Measurements from ENCODE around the gene LSM3.

The LSM3 gene

DNA sequence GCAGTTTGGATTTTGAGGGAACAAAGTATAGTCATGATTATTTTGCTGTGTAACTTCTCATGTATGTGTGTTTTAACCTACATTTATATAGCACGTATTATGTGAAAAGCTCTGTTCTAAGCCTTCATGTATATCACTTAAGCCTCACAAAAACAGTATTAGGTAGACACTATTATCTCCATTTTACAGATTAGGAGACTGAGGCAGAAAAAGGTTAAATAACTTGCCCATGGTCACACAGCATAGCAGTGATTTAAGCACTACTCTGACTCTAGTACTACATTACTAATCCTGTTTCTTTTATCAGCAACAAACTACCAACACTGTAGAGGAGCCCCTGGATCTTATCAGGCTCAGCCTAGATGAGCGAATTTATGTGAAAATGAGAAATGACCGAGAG, 2.6 kb downstream of the LSM3 start:
- DNase-seq (ENCODE audit: low read depth, low spot score): no peak

DNA sequence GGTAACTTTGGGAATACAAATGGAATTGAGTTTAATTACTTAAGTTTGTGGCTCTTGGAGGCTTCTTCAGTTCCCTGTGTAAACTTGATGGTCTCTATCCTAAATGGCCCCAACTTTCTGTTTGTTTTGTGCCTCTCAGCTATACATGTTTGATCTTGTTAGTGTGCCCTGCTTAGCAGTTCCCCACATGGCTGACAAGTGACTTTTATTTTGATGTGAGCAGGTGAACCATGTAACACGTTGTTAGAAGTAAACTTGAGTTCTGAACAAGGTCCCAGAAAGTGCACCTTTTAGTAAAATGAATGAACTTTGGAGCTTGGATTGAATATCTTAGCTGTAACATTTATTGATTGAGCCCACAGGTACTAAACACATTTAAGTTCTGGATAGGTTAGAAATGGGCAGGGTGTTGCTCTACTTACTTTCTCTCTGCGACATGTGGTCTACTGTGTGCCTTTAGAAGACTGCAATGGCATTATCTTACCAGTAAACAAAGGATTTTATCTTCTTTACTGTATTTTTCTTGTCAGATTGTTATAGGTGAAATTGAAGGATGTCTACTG, 4.5 kb downstream of the LSM3 start:
- H3K4me3 ChIP-seq (ENCODE audit: low read length): no peak overlapping the region
- no peak for DNase-seq (ENCODE audit: low read depth, low spot score)

More for the DNA sequence above, 2.6 kb downstream of the LSM3 start:
- H3K4me3 ChIP-seq (ENCODE audit: low read length): no peak overlapping the region

DNA sequence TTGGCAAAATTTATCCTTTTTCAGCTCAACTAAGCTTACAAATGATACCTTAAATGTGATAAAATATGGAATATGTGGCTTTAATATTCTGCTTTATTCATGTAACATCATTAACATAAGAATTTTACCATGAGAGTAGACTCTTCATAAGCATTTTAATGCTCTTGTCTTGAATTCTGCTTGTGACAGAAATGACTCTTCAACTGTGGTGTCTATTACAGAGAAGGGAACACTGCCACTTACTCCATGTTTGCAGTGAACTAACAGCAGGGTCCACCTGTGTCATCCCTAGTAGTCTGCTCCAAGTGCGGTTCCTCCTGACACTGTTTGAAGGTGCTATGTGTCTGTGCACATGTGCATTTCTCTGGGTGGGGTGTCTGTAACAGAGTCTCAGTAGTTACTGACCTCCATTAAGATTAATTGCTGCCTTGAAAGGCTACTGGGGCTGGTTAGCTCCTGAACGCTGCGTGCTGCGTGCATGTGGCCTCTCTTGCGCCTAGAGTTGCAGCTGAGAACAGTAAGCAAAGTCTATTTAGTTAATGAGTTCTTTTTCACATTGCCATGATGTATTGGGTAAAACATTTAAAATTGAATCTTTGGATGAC, 8.3 kb downstream of the LSM3 start:
- DNase-seq (ENCODE audit: low read depth, low spot score): no peak

DNA sequence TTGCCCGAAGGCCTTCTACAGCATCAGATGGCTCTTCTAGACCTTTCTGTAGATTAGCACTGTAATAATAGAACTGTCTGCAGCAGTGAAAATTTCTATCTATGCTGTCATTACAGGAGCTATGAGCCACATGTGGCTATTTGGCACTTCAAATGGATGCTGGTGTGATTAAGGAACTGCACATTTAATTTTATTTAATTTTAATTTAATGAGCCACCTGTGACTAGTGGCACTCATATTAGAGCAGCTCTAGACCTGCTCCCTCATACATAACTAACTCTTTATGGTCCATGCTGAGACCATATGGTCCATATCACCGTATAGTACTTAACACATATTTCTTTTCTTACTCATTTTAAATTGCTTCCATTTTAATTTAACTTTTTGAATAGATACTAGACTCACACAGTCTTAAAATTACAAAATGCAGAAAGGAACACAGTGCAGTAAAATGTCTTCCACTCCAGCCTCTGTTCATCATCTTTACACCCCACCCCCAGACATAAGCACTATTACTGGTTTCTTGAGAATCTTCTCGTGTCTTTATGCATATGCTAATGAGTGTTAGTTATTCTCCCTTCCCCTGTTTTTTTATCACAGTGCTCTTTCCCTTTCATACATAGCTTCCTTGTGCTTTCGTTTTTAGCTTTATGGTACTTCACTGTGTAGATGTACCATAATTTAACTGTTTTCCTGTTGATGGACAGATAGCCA, 9.6 kb downstream of the LSM3 start:
- no peak overlapping the region for H3K4me3 ChIP-seq (ENCODE audit: low read length)
- DNase-seq (ENCODE audit: low read depth, low spot score): no peak

More for the DNA sequence above, 8.3 kb downstream of the LSM3 start:
- H3K4me3 ChIP-seq (ENCODE audit: low read length): no peak overlapping the region

DNA sequence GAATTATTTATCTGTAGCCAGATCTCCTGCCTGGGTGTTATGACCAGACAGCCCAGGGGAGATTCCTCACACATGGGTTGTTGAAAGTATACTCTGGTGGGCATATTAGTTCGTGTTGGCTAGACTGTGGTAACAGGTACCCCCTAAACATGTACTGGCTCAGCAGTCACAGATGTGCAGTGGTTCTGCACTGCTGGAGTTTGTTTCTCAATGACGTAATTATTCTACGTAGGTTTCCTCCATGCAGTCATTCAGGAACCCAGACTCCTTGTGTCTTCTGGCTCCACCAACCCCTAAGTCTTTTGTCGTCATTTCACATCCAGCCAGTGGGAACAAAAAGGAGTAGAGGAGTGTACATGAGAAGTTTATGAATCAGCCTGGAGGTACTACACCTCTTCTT, 16.2 kb downstream of the LSM3 start:
- DNase-seq (ENCODE audit: low read depth, low spot score): no peak
- H3K4me3 ChIP-seq (ENCODE audit: low read length): no peak overlapping the region

DNA sequence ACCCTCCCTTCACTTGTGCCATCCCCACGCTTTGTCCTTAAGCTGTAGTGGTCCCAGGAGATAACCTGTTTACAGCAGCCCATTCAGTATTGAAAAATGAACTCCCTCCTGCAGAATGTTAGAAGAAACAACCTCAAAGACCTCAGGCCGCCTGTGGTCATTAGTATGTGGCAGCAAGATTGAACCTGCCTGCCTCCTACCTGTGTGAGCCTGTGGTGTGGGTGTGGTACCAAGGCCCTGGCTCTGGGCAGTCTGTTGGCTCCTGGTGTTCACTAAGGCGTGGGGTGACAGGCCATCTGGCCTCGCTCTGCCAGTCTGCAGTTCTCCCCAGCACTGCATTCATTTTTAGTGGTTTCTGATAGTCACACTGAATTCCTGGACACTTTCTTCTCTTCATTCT, 21.0 kb downstream of the LSM3 start:
- H3K4me3 ChIP-seq (ENCODE audit: low read length): no peak overlapping the region
- no peak for DNase-seq (ENCODE audit: low read depth, low spot score)

DNA sequence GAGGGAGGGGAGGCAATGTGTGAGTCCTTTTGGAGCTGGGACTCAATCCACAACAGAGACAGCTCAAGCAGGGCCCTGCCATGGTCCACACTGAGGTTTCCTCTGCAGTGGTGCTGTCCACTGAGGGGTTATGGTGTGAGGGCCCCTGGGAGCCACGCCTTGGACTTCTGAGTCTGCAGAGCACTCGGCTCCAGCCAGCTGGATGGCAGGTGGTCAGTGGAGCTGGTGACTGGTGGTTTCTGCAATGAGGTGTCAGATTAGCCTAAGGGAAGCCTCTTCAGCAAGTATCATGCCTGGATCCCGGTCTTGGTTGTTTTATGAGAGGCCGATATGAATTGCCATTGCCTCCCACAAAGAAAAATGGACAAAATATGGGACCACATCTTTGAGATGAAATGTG, 21.7 kb downstream of the LSM3 start:
- no peak for DNase-seq (ENCODE audit: low read depth, low spot score)
- H3K4me3 ChIP-seq (ENCODE audit: low read length): no peak overlapping the region

DNA sequence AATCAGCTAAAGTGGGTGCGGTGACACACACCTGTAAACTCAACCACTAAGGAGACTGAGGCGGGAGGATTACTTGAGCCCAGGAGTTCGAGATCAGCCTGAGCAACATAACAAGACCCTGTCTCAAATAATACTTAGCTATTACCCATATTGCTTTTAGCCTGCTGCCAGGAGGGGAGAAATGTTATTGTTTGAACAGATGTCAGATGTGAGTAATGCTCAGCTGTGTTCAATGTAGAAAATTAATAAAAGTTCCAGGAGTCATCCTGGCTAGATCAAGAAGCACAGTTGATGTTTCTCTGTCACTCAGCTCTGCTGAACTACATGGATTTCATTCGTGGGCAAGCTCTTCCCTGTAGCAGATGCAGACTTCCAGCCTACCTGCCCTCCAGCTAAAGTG, 22.2 kb downstream of the LSM3 start:
- DNase-seq (ENCODE audit: low read depth, low spot score): no peak
- no peak overlapping the region for H3K4me3 ChIP-seq (ENCODE audit: low read length)

DNA sequence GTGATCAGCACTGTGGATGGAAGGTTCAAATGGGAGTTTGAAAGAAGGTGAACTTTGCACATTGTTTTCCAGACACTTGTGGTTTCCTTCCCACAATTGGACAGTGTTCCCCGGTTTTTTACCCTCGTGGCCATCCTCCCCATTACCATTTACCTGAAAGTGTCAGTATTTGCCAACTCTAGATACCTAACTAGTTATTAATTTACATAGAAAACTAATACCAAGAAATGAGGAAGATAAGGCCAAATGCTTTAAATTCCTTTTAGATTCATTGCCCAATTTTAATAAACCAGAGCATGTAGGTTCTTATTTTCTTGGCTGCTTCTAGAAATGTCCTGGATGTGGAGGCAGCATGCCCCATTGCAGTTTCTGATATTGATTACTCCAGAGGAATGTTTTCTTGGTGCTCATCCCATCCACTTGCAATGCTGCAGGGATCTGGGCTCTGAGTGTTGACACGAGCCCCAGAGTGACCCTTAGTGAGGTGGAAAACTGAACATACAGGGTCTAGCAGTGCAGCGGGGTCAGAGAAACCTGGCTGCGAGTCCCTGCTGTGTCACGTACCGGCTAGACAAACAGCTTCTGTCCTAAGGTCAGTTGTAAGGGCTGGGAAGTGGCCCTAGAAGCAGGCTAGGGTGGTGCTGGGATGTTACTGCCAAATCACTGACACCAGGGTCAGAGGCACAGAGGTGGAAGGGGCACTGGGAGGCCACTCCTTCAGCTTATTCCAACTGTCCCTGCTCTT, 23.5 kb downstream of the LSM3 start:
- no peak for DNase-seq (ENCODE audit: low read depth, low spot score)
- no peak overlapping the region for H3K4me3 ChIP-seq (ENCODE audit: low read length)

DNA sequence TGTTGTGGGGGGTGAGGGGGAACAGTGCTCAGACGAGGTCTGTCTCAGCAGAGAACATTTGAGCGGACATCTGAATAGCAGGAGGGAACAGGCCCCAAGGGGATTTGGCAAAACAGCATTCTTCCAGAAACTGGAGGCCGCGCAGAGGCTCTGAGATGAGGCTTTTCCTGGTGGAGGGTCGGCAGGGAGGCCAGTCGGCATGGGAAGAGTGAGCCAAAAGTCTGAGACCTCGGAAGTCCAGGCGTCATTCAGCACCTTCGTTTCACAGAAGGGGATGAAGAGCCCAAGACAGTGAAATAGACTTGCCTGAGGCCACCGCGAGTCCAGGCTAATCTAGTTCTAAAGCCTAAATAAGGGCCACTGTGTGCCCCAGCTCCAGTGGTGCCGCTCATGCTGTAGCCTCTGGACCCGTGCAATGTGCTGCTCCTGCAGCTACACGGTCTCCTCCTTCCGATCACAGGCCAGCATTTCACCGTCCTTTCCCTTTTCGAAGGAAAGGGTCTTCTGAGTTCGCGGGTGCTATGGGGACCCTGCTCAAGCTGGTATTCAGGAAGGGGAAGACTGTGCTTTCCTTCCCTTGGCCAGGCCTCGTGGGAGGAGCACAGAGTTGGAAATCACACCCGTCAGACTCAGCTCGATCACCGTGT, 24.4 kb downstream of the LSM3 start:
- DNase-seq (ENCODE audit: low read depth, low spot score): no peak
- H3K4me3 ChIP-seq (ENCODE audit: low read length): no peak overlapping the region

DNA sequence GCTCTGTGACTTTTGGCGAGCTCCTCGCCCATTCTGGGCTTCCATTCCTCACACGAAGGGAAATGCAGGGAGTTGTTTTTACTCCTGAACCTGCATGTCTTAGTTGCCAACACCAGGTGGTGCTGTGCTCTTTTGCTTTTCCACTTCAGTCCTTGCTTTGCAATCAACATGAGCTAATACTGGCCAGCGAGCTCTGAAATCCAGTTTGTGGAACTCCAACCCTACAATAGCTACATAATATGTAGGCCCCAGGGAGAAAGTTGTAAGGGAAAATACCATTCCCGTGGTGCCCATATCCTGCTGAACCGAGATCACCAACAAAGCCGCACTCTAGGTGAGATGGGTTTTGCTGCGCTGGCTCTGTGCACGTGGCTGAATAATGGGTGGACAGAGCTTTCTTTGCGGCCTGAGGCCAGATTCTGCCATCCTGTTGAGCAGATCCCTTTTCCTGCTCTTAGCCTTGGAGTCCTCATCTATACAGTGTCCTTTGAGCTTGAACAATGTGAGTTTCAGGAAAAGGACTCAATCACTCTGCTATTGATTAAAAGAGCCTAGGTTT, 25.0 kb downstream of the LSM3 start:
- H3K4me3 ChIP-seq (ENCODE audit: low read length): no peak overlapping the region
- peak; percentile 67 for DNase-seq (ENCODE audit: low read depth, low spot score)

DNA sequence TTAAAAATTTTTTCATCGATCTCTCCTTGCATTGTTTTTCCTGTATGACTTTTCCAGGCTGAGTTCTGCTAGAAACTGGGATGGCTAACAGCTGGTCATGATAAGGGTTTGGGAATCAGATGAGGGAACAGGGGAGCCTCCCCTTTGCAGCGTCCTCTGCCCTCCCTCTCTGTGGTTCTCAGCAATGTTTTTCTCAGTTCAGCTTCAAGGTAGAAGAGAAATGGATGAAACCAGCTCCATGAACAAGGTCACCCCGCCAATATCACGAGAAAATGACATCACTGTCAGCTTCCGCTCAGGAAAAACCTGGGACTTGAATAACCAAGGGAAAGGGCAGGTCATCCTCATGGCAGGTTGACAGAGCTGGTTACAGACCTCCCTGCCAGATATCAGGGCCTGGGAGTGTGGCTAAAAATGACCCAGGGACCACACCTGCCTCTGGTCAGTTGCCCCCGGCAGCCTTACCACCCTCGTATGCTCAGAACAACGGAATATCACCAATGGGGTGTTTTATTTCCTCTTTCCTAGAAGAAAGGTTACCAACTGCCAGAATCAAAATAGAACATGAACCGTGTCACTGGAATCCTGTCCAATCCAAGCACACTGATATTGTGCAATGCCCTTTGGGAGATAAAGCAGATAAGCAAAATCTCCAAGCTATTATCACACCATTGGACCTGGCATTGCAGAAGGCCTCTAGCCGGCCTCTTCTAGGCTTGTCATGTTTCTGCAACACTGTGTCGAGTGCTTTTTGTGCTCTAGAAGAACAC, 26.1 kb downstream of the LSM3 start:
- no peak for DNase-seq (ENCODE audit: low read depth, low spot score)
- no peak overlapping the region for H3K4me3 ChIP-seq (ENCODE audit: low read length)

DNA sequence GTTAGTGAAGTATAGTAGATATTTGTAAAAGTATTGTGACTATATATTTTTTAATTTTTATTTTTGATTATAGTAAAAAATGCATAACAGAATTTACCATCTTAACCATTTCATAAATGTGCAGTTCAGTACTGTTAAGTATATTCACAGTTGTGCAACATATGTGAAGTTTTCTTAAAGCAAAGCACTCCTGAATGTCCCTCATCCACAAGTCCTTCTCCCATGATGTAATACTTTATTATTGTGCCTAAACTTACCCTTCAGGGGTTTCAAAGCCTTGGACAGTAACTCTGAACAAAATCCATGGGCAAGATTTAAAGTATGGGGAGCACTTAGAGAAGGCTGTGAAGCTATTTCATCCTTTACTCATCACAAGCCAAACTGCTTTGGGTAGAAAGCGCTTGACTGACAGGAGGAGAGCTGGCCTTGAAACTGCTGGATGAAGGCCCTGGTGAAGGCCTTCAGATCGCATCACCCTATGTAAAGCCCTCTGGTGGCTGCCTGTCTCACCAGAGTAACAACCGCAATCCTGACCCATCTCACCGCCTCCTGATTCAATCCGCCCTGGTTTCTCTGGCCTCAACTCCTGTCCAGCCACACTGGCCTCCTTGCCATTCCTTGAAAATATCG, 28.0 kb downstream of the LSM3 start:
- no peak for DNase-seq (ENCODE audit: low read depth, low spot score)

DNA sequence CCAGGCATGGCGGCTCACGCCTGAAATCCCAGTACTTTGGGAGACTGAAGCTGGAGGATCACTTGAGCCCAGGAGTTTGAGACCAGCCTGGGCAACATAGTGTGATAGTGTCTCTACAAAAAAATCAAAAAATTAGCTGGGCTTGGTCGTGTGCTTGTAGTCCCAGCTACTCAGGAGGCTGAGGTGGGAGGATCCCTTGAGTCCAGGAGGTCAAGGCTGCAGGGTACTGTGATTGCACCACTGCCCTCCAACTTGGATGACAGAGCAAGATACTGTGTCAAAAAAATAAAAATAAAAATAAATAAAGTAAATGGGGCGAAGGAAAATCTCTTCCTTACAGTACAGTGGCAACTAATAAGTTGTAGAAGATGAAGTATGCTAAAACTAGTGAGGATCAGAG, 29.6 kb downstream of the LSM3 start:
- H3K4me3 ChIP-seq (ENCODE audit: low read length): no peak overlapping the region
- DNase-seq (ENCODE audit: low read depth, low spot score): no peak

More for the DNA sequence above, 28.0 kb downstream of the LSM3 start:
- no peak overlapping the region for H3K4me3 ChIP-seq (ENCODE audit: low read length)

DNA sequence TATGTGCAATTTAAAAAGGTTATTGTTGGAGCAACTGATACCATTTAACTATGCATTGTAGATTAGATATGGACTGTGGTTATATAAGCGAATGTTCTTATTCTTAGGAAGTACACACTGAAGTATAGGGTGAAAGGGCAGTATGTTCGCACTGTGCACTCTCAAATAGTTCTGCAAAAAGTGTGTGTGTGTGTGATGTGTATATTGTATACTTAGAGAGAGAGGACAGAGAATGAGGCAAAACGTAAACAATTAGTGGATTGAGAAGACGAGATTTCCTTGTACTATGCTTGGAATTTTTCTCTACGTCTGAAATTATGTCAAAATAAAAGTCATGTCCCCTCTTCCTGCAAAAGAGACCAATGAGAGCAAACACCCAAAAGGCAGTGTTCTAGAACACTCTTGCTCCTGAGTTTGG, 30.4 kb downstream of the LSM3 start:
- no peak for DNase-seq (ENCODE audit: low read depth, low spot score)

DNA sequence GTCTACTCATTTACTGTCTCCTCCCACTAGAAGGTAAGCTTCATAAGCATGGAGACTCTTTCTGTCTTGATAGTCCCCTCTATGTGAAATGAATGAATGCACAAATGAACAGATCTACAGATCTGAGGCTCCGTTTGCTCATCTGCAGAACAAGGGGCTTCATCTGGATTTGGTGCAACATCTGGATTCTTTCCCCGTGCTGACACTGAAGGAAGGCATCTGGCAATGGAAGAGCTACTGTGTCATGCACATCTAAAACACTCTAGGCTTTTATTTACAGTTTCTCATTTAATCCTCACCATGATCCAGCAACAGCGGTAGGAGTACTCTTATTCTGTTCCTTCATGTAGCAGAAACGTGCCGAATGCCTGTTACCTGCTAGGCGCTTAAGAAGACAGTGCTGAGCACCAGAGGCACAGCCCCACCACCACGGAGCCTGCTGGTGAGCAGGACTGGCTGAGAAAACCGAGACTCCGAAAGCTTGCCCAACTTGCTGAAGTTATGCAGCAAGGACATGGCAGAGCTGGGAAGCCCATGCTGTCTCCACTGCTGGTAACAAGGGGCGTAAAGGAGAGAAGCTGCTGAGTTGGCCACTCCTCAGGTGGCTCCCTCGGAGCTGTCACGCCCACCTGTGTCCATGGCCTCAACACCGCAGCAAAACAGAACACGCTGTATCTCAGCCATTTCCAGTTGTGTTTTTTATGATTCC, 31.1 kb downstream of the LSM3 start:
- DNase-seq (ENCODE audit: low read depth, low spot score): no peak
- no peak overlapping the region for H3K4me3 ChIP-seq (ENCODE audit: low read length)

More for the DNA sequence above, 30.4 kb downstream of the LSM3 start:
- no peak overlapping the region for H3K4me3 ChIP-seq (ENCODE audit: low read length)

DNA sequence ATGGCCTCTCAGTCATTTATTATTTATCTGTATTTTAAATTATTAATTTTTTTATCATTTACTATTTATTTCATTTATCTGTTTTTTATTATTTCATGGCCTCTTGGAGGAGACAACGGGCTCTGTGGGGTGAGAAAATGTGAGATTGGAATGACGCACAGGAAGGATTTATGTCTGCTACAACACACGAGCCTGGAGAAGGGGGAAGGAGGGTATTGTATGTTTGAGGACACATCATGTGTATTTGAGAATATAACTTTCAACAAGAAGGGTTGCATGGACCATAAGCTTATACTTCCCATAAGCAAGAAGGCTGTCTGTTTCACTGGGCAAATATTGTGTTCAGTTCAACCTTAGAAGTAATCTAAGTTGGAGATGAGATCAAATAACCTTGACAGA, 31.7 kb downstream of the LSM3 start:
- DNase-seq (ENCODE audit: low read depth, low spot score): no peak
- no peak overlapping the region for H3K4me3 ChIP-seq (ENCODE audit: low read length)

Data from Jurkat, Clone E6-1 (cell line).